ENCODE measurements around the gene DLGAP4.
A peak's percentile ranks its signal among the peaks of the same experiment; 100 is the strongest.

DLGAP4 gene

GRCh38 chr20:36421641-36422040 lies 115.5 kb downstream of the DLGAP4 start:
- DNase-seq, result no peak

- no peak for DNase-seq
These were observed 118.2 kb downstream of the DLGAP4 start for GRCh38 chr20:36424314-36424713.

- no peak for DNase-seq
These were observed 119.0 kb downstream of the DLGAP4 start for GRCh38 chr20:36425166-36425565.

GRCh38 chr20:36431604-36432003 lies 125.5 kb downstream of the DLGAP4 start:
- DNase-seq, result no peak

- DNase-seq, result no peak
These were observed 126.0 kb downstream of the DLGAP4 start for GRCh38 chr20:36432096-36432495.

GRCh38 chr20:36434383-36434782 lies 128.2 kb downstream of the DLGAP4 start:
- DNase-seq, result no peak

GRCh38 chr20:36435124-36435523 lies 129.0 kb downstream of the DLGAP4 start:
- DNase-seq, result no peak

GRCh38 chr20:36435592-36436541 lies 129.7 kb downstream of the DLGAP4 start:
- peak; percentile 82 for DNase-seq

GRCh38 chr20:36439040-36439730 lies 133.0 kb downstream of the DLGAP4 start:
- DNase-seq, result peak; percentile 65

GRCh38 chr20:36439731-36440072 lies 133.6 kb downstream of the DLGAP4 start:
- DNase-seq, result no peak

- DNase-seq, result no peak
These were observed 134.4 kb downstream of the DLGAP4 start for GRCh38 chr20:36440370-36441026.

GRCh38 chr20:36441027-36441414 lies 134.9 kb downstream of the DLGAP4 start:
- no peak for DNase-seq

- no peak for DNase-seq
These were observed 135.3 kb downstream of the DLGAP4 start for GRCh38 chr20:36441416-36441815.

- DNase-seq, result no peak
These were observed 139.7 kb downstream of the DLGAP4 start for GRCh38 chr20:36445847-36446246.

- DNase-seq, result no peak
These were observed 140.4 kb downstream of the DLGAP4 start for GRCh38 chr20:36446557-36446956.

GRCh38 chr20:36447101-36447500 lies 141.0 kb downstream of the DLGAP4 start:
- no peak for DNase-seq

GRCh38 chr20:36449663-36450062 lies 143.5 kb downstream of the DLGAP4 start:
- DNase-seq, result no peak

GRCh38 chr20:36454332-36454697 lies 148.2 kb downstream of the DLGAP4 start:
- no peak for DNase-seq

- DNase-seq, result no peak
These were observed 148.7 kb downstream of the DLGAP4 start for GRCh38 chr20:36454698-36455427.

GRCh38 chr20:36455972-36456625 lies 150.0 kb downstream of the DLGAP4 start:
- DNase-seq, result no peak

- peak; percentile 92 for DNase-seq
These were observed 154.8 kb downstream of the DLGAP4 start for GRCh38 chr20:36460648-36461599.
